ENCODE data around the gene LRRIQ3.

- TF ChIP-seq, protein P1, sequence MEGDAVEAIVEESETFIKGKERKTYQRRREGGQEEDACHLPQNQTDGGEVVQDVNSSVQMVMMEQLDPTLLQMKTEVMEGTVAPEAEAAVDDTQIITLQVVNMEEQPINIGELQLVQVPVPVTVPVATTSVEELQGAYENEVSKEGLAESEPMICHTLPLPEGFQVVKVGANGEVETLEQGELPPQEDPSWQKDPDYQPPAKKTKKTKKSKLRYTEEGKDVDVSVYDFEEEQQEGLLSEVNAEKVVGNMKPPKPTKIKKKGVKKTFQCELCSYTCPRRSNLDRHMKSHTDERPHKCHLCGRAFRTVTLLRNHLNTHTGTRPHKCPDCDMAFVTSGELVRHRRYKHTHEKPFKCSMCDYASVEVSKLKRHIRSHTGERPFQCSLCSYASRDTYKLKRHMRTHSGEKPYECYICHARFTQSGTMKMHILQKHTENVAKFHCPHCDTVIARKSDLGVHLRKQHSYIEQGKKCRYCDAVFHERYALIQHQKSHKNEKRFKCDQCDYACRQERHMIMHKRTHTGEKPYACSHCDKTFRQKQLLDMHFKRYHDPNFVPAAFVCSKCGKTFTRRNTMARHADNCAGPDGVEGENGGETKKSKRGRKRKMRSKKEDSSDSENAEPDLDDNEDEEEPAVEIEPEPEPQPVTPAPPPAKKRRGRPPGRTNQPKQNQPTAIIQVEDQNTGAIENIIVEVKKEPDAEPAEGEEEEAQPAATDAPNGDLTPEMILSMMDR (IDR thresholded peaks at IDR 0.05): no peak
- TF ChIP-seq POLR2A (IDR thresholded peaks at IDR 0.05): no peak
These were observed 25.5 kb upstream of the LRRIQ3 start for GRCh38 chr1:74223453-74223852.
